ENCODE results near the gene GMPPB. TPM values are rescaled to one million over a fixed set of nuclear protein-coding genes. Genes with fewer than 3 reads are reported as not detected.

Gene GMPPB
- total and polyA plus RNA-seq, 2 of the 8 experiments (the other 6 are each of a cell fraction or from before 2014, with no cell fraction given), result 20.9 to 23.9 TPM

DNA sequence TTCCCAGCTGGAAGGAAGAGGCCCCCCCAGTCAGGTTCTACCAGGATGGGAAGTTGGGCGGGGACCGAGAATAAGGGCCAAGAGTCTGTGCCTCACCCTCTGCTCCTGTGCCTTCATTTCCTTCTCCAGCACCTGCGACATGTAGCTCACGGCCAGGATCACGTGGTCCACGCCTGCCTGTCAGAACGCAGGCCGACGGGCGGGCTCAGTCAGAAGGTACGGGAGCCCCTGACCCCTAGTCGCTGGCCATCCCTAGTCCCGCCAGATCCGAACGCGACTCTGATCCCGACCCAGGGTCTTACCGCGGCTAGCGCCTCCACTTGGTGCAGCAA, 489 bp downstream of the GMPPB start:
- TF ChIP-seq, protein P1, sequence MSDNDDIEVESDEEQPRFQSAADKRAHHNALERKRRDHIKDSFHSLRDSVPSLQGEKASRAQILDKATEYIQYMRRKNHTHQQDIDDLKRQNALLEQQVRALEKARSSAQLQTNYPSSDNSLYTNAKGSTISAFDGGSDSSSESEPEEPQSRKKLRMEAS (IDR thresholded peaks at IDR 0.05), result peak; percentile 82
- TF ChIP-seq POLR2AphosphoS5 (IDR thresholded peaks at IDR 0.05; ENCODE audit: low read depth, low read length) (peak; percentile 32; the same call in 1 of the 2 replicates), POU5F1 (IDR thresholded peaks at IDR 0.05; ENCODE audit: low read depth, low read length) (no peak), SAP30 (IDR thresholded peaks at IDR 0.05; ENCODE audit: insufficient read depth, insufficient replicate concordance, low read length) (peak; percentile 91), SIN3A (conservative IDR thresholded peaks at IDR 0.05 in 1 of 2, IDR thresholded peaks at IDR 0.05 in 1 of 2; ENCODE audit: low read depth in 1 of 2, low read length in 2 of 2) (0 out of 4 replicates have a peak, but pooled peaks of 1 of the 2 experiments have one; percentile 49), BCL11A (IDR thresholded peaks at IDR 0.05; ENCODE audit: low read depth in 2 of 2, low read length in 2 of 2) (no peak)
- TF ChIP-seq, protein P2, sequence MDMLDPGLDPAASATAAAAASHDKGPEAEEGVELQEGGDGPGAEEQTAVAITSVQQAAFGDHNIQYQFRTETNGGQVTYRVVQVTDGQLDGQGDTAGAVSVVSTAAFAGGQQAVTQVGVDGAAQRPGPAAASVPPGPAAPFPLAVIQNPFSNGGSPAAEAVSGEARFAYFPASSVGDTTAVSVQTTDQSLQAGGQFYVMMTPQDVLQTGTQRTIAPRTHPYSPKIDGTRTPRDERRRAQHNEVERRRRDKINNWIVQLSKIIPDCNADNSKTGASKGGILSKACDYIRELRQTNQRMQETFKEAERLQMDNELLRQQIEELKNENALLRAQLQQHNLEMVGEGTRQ (IDR thresholded peaks at IDR 0.05; ENCODE audit: low read length), result peak; percentile 78
- Histone ChIP-seq H3K79me1 (ENCODE audit: low read depth, low read length) (peaks cover 5% of the 10 kb centered on the region; the same call in 1 of the 2 replicates), H3K36me3 (ENCODE audit: control insufficient read depth in 2 of 4, insufficient read depth in 4 of 4, low read length in 3 of 4) (peaks cover 10 to 20% (median 18%) of the 10 kb centered on the region in 4 experiments), H2BK120ac (replicated peaks; ENCODE audit: low read depth, low read length) (no peak overlapping the region), H3K9me3 (ENCODE audit: insufficient read depth in 2 of 2, low read depth in 1 of 2, low read length in 1 of 2) (no peaks in the 10 kb centered on the region), H3K23me2 (ENCODE audit: low read depth, low read length) (peaks cover 16% of the 10 kb centered on the region; the same call in 1 of the 2 replicates), H3K4me3 (ENCODE audit: extremely low read depth in 1 of 4, insufficient read depth in 2 of 4, low read depth in 3 of 4, low read length in 4 of 4) (peak overlapping the region; percentile 70 to 97 (median 94)), H2BK12ac (ENCODE audit: low read depth, low read length) (no peak overlapping the region), H3K27ac (ENCODE audit: low read depth, low read length) (peak overlapping the region; percentile 73; the same call in 1 of the 2 replicates), H3K27me3 (replicated peaks in 1 of 4; ENCODE audit: control insufficient read depth in 3 of 4, extremely low read depth in 1 of 4, insufficient read depth in 3 of 4, low read length in 3 of 4) (no peaks in the 10 kb centered on the region), H3K4me1 (replicated peaks in 1 of 4; ENCODE audit: control insufficient read depth in 3 of 4, insufficient read depth in 4 of 4, low read length in 3 of 4) (peaks cover 0 to 25% (median 13%) of the 10 kb centered on the region in 4 experiments; a peak in 6 of 7 replicates), H2BK5ac (ENCODE audit: low read depth, low read length) (peak overlapping the region; percentile 44; the same call in 1 of the 2 replicates), H2BK20ac (ENCODE audit: low read length) (no peak overlapping the region), H3K18ac (ENCODE audit: extremely low read depth, low read length) (no peak overlapping the region), H4K5ac (ENCODE audit: insufficient read length, low read depth, low read length) (no peak overlapping the region), H2BK15ac (ENCODE audit: low read length) (no peak overlapping the region), H4K91ac (replicated peaks; ENCODE audit: insufficient read length, low read length) (peak overlapping the region; percentile 64), H3K79me2 (ENCODE audit: control insufficient read depth in 1 of 2, insufficient read depth in 2 of 2, low read length in 2 of 2) (peaks cover 0 to 8% of the 10 kb centered on the region in 2 experiments; a peak in 1 of 4 replicates), H3K9ac (replicated peaks in 1 of 4; ENCODE audit: extremely low read depth in 1 of 4, low read depth in 3 of 4, low read length in 3 of 4) (peak overlapping the region; percentile 73 to 87 (median 80)), H3K23ac (ENCODE audit: insufficient read length) (no peak overlapping the region), H2AFZ (ENCODE audit: low read length) (no peak overlapping the region; the same call in 1 of the 2 replicates), H3K4ac (replicated peaks; ENCODE audit: insufficient read length, low read depth, low read length) (no peak overlapping the region), H4K20me1 (replicated peaks in 1 of 2; ENCODE audit: control insufficient read depth in 1 of 2, insufficient read depth in 2 of 2, low read length in 2 of 2) (peaks cover 7 to 23% of the 10 kb centered on the region in 2 experiments), H3K56ac (replicated peaks; ENCODE audit: insufficient read length, low read depth, low read length) (peak overlapping the region; percentile 50), H2AK5ac (ENCODE audit: low read depth, low read length) (no peak overlapping the region), H4K8ac (ENCODE audit: extremely low read depth, insufficient read depth, low read length) (peak overlapping the region; percentile 93), H3K4me2 (ENCODE audit: insufficient read depth in 1 of 2, low read depth in 2 of 2, low read length in 2 of 2) (peak overlapping the region; percentile 59 to 92), H3K14ac (ENCODE audit: insufficient read length) (no peak overlapping the region)
- FAIRE-seq, result no peak
- ChIA-PET POLR2A (ENCODE audit: partially characterized antibody) (interaction anchor here (0.6 to 7.3 kb wide), 9 partner anchors 9 to 145 kb away, joined by 3 to 41 read pairs (median 4); partner anchors contain the start of gene IP6K1), CTCF (ENCODE audit: partially characterized antibody) (interaction anchor here (0.7 to 1.3 kb wide), 4 partner anchors 19 to 41 kb away, joined by 3 to 6 read pairs (median 4); no protein-coding TSS in a partner anchor)
- no peak for DNase-seq (ENCODE audit: low read depth in 1 of 2, low spot score in 2 of 2)
- 6% methylated on average over 16 of the region's 20 CpGs; no CpG with 5 or more reads in 1 of the 2 experiments for WGBS, 2 experiments (ENCODE audit: extremely low coverage in 1 of 2, insufficient coverage in 1 of 2, insufficient read length in 1 of 2, insufficient replicate concordance in 2 of 2, low coverage in 1 of 2, low lambda C conversion rate in 2 of 2, missing lambda C conversion rate in 1 of 2)

All from H1 (cell line).